Neuronal stem cell (in vitro differentiated cells): Measurements from ENCODE around the gene DCPS.
"Not testable (repeated sequence)": the region's sequence is repeated elsewhere in the genome, so short reads cannot be mapped to it uniquely, and the experiment has no call there.

ENCODE experiments used
- DNase-seq: peaks from one replicate; pipeline ENCODE4 v3.0.0-alpha.2; 2013; ENCODE audit warnings: low spot score
- H2AFZ ChIP-seq: one replicate; pipeline ENCODE4 v1.6.1; 2013; ENCODE audit warnings: mild to moderate bottlenecking, low read length, inconsistent platforms
- H2AK5ac ChIP-seq: 2 replicates; pipeline ENCODE4 v1.6.1; 2013; ENCODE audit warnings: low read depth, mild to moderate bottlenecking, inconsistent platforms, low read length, moderate library complexity, mixed read lengths
- H2BK120ac ChIP-seq: 2 replicates; pipeline ENCODE4 v1.6.1; 2013; ENCODE audit warnings: low read depth, mild to moderate bottlenecking, inconsistent platforms, low read length, moderate library complexity, mixed read lengths
- H2BK12ac ChIP-seq: one replicate; pipeline ENCODE4 v1.6.1; 2013; ENCODE audit warnings: low read length, inconsistent platforms
- H2BK15ac ChIP-seq: 2 replicates; pipeline ENCODE4 v1.6.1; 2013; ENCODE audit warnings: mild to moderate bottlenecking, low read length, inconsistent platforms, mixed read lengths
- H2BK5ac ChIP-seq: one replicate; pipeline ENCODE4 v1.6.1; 2013; ENCODE audit warnings: inconsistent platforms, mild to moderate bottlenecking, low read length, moderate library complexity
- H3K14ac ChIP-seq: one replicate; pipeline ENCODE4 v1.6.1; 2013; ENCODE audit warnings: low read length, inconsistent platforms
- H3K18ac ChIP-seq: 2 replicates; pipeline ENCODE4 v1.6.1; 2013; ENCODE audit warnings: low read length, inconsistent platforms
- H3K23ac ChIP-seq: 2 replicates; pipeline ENCODE4 v1.6.1; 2013; ENCODE audit warnings: low read depth, mild to moderate bottlenecking, mixed read lengths, low read length, inconsistent platforms; ENCODE audit not compliant: poor library complexity
- H3K27ac ChIP-seq: replicated peaks from 3 replicates; pipeline ENCODE4 v1.5.1; 2013; ENCODE audit warnings: low read length, inconsistent platforms
- H3K27me3 ChIP-seq, 3 experiments: 2 replicates each; pipeline ENCODE4 v1.6.1; 2013; ENCODE audit warnings: low read length in 3 of 3, mild to moderate bottlenecking in 2 of 3, inconsistent platforms in 1 of 3, low read depth in 1 of 3, mixed read lengths in 1 of 3, moderate library complexity in 1 of 3; ENCODE audit not compliant: control insufficient read depth in 3 of 3, insufficient read depth in 3 of 3
- H3K36me3 ChIP-seq, 2 donors: replicated peaks in 1 of 2; 2 replicates each; pipeline ENCODE4 v1.6.1; 2013; ENCODE audit warnings: low read length in 2 of 2; ENCODE audit not compliant: control insufficient read depth in 2 of 2, insufficient read depth in 2 of 2
- H3K4ac ChIP-seq: 2 replicates; pipeline ENCODE4 v1.6.1; 2013; ENCODE audit warnings: inconsistent platforms, mild to moderate bottlenecking, low read length, moderate library complexity
- H3K4me1 ChIP-seq, 2 donors: 1 replicate in 1 of 2; 2 replicates in 1 of 2; pipeline ENCODE4 v1.6.1; 2013; ENCODE audit warnings: low read length in 2 of 2, low read depth in 1 of 2; ENCODE audit not compliant: control insufficient read depth in 2 of 2, insufficient read depth in 1 of 2
- H3K4me2 ChIP-seq: one replicate; pipeline ENCODE4 v1.6.1; 2013; ENCODE audit warnings: mild to moderate bottlenecking, low read length, inconsistent platforms; ENCODE audit not compliant: insufficient read depth, poor library complexity, severe bottlenecking
- H3K4me3 ChIP-seq, 2 donors: 2 replicates each; pipeline ENCODE4 v1.5.1; 2013; ENCODE audit warnings: low read length in 2 of 2, mild to moderate bottlenecking in 2 of 2, inconsistent platforms in 1 of 2, moderate library complexity in 1 of 2
- H3K79me1 ChIP-seq: one replicate; pipeline ENCODE4 v1.6.1; 2013; ENCODE audit warnings: low read depth, mild to moderate bottlenecking, inconsistent platforms, low read length, moderate library complexity
- H3K9ac ChIP-seq: one replicate; pipeline ENCODE4 v1.6.1; 2013; ENCODE audit warnings: mild to moderate bottlenecking, low read depth, low read length, inconsistent platforms; ENCODE audit not compliant: poor library complexity
- H3K9me3 ChIP-seq, 2 donors: replicated peaks in 1 of 2; 2 replicates each; pipeline versions ENCODE3 to v1.6.1; 2013; ENCODE audit warnings: low read length in 2 of 2, mild to moderate bottlenecking in 2 of 2, inconsistent platforms in 1 of 2, low read depth in 1 of 2, mixed read lengths in 1 of 2, moderate library complexity in 1 of 2; ENCODE audit not compliant: control insufficient read depth in 2 of 2, insufficient read depth in 1 of 2
- H4K8ac ChIP-seq: one replicate; pipeline ENCODE4 v1.6.1; 2013; ENCODE audit warnings: low read depth, mild to moderate bottlenecking, inconsistent platforms, low read length, moderate library complexity
- H4K91ac ChIP-seq: one replicate; pipeline ENCODE4 v1.6.1; 2013; ENCODE audit warnings: low read length, low read depth, mild to moderate bottlenecking, inconsistent platforms; ENCODE audit not compliant: poor library complexity
- WGBS, 2 donors: extraction: QIAGEN DNeasy Blood & Tissue Kit; methylation state at CpG; one replicate each; pipeline ENCODE4 v1.1.7; 2013; ENCODE audit warnings: missing lambda C conversion rate in 2 of 2, mixed read lengths in 1 of 2; ENCODE audit not compliant: insufficient read length in 2 of 2, insufficient replicate concordance in 1 of 2; ENCODE audit errors: extremely low coverage in 2 of 2; 5-methylcytosine and 5-hydroxymethylcytosine counted together

The DCPS gene

DNA sequence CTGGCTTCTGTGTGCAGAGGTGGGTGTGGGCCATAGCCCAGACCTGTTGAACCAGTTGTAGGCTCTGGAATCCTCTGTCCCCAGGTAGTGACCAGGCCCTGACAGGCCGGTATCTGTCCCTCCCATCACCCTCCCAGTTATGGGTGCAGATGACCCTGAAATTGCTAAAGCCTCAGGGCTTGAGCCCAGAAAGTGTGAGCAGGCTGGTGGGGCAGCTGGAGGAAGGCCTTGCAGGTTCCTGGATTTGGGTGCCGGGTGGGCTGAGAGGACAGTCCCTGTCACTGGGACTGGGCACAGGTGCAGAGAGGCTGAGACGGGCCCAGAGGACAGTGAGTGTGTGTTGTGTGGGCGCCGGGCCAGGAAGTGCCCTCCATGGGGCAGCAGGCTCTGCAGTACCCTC is 61.6 kb downstream of the DCPS start:
- H3K27ac ChIP-seq, H2BK5ac ChIP-seq, H3K4ac ChIP-seq, H3K23ac ChIP-seq, H3K79me1 ChIP-seq, H3K4me2 ChIP-seq, H2AK5ac ChIP-seq, H2AFZ ChIP-seq, DNase-seq, H4K8ac ChIP-seq, H2BK120ac ChIP-seq, H2BK12ac ChIP-seq, H3K36me3 ChIP-seq, H3K4me3 ChIP-seq, H3K18ac ChIP-seq, H3K9ac ChIP-seq, H3K14ac ChIP-seq, H4K91ac ChIP-seq, H3K27me3 ChIP-seq, H3K9me3 ChIP-seq, H2BK15ac ChIP-seq: not testable (repeated sequence)
- peaks cover 5 to 23% of the 10 kb centered on the region in 2 donors for H3K4me1 ChIP-seq
- WGBS, 2 donors: no CpG with 5 or more reads among the region's 5 CpGs

- Histone ChIP-seq H3K27me3 (no peaks in the 10 kb centered on the region), H2BK5ac (peak overlapping the region; percentile 39), H3K4me1 (peaks cover 5 to 23% of the 10 kb centered on the region in 2 donors), H2AK5ac (peak overlapping the region; percentile 6), H4K8ac (no peak overlapping the region), H2BK12ac (no peak overlapping the region), H3K18ac (peak overlapping the region; percentile 59), H3K4ac (no peak overlapping the region), H3K9me3 (no peaks in the 10 kb centered on the region), H3K79me1 (no peaks in the 10 kb centered on the region), H2AFZ (no peak overlapping the region), H4K91ac (no peak overlapping the region), H3K9ac (peak overlapping the region; percentile 50), H3K14ac (peak overlapping the region; percentile 90), H3K27ac (no peak overlapping the region), H3K4me3 (no peak overlapping the region), H3K36me3 (no peaks in the 10 kb centered on the region), H2BK15ac (no peak overlapping the region), H3K4me2 (no peak overlapping the region), H2BK120ac (no peak overlapping the region), H3K23ac (peak overlapping the region; percentile 25)
- DNase-seq: no peak
- no CpG with 5 or more reads among the region's 19 CpGs for WGBS, 2 donors
These were observed 62.4 kb downstream of the DCPS start for GRCh38 chr11:126366064-126366822.

DNA sequence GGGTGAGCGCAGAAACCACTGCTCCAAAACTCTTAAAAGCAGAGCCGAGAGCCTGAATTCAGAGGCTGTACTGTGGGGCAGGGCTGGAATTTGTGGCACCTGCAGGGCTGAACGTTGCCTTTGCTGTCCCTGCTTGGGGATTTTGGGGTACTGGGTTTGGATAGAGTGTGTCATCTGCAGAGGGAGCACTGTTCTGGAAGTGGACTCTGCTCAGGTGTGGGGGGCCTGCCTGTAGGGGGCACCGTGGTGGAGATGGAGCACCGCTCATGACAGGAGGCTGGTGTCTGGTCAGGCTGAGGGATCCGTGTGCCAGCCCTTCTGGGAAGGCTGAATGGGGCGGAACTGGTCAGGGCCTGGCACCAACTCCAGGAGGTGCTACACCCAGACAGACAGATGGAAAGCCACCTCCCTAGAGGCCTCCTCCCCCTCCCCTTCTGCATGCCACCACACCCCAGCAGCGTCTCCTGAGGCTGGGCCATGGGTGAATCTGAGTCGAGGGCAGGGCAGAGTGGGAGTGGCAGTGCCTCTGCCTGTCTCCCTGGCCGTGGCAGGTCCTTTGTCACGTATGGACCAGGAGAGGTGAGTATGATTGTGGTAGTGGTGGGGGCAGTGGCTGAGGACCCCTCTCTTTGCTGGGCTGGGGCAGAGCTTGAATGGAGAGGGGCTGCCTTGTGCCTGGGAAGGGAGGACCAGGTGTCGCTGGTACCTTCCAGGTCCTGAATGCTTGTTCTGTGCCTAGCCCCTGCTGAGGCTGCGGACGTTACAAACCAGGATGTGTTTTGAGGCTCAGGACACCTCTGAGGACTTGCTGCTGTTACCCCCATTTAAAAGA is 63.2 kb downstream of the DCPS start:
- Histone ChIP-seq H3K23ac (peak overlapping the region; percentile 31), H3K4ac (peak overlapping the region; percentile 37), H3K4me1 (peaks cover 5 to 23% of the 10 kb centered on the region in 2 donors), H3K18ac (peak overlapping the region; percentile 64), H2BK5ac (peak overlapping the region; percentile 39), H4K91ac (peak overlapping the region; percentile 53)
- H2BK12ac ChIP-seq, H3K9me3 ChIP-seq, DNase-seq, H3K4me3 ChIP-seq, H3K14ac ChIP-seq, H4K8ac ChIP-seq, H3K36me3 ChIP-seq, H3K27me3 ChIP-seq, H3K79me1 ChIP-seq, H2AFZ ChIP-seq, H2BK15ac ChIP-seq, H3K27ac ChIP-seq, H2BK120ac ChIP-seq, H3K4me2 ChIP-seq, H2AK5ac ChIP-seq, H3K9ac ChIP-seq: not testable (repeated sequence)
- WGBS, 2 donors: no CpG with 5 or more reads among the region's 14 CpGs

GRCh38 chr11:126367806-126368205 is 63.9 kb downstream of the DCPS start:
- not testable (repeated sequence) for H2BK5ac ChIP-seq, H3K4me2 ChIP-seq, H3K23ac ChIP-seq, H3K9ac ChIP-seq, H2BK120ac ChIP-seq, H2AK5ac ChIP-seq, H3K27me3 ChIP-seq, H3K36me3 ChIP-seq, H3K18ac ChIP-seq, H2AFZ ChIP-seq, DNase-seq, H4K91ac ChIP-seq, H2BK15ac ChIP-seq, H3K4me3 ChIP-seq, H3K9me3 ChIP-seq, H3K14ac ChIP-seq, H3K4ac ChIP-seq, H3K79me1 ChIP-seq, H3K27ac ChIP-seq, H2BK12ac ChIP-seq
- H4K8ac ChIP-seq: peak overlapping the region; percentile 17
- no CpG with 5 or more reads among the region's 5 CpGs for WGBS, 2 donors
- peaks cover 5 to 19% of the 10 kb centered on the region in 2 donors for H3K4me1 ChIP-seq
